Calu3 (cell line): ENCODE results near the gene ADAM11. TPM values are rescaled to one million over a fixed set of nuclear protein-coding genes. Genes with fewer than 3 reads are reported as not detected.

Source experiments
- BruUV-seq: library from RNA; stranded (reverse); fragments of 400-500 nt; replicated peaks from 2 replicates; lab custom pipeline; 2021; lab: Mats Ljungman, UMichigan
- CTCF ChIA-PET: fragments of 300-600 bp; sonication (Branson Sonifier 250); formaldehyde crosslinking; loops from one replicate; lab custom pipeline; 2022; ENCODE audit warnings: antibody characterized with exemption; lab: Charles Lee
- DNase-seq: peaks from one replicate; pipeline ENCODE4 v3.0.0; 2022
- H3K27ac Mint-ChIP-seq: one replicate; pipeline ENCODE4 v1.8.0; 2022; ENCODE audit warnings: mixed read lengths; ENCODE audit not compliant: unreplicated experiment
- H3K27me3 Mint-ChIP-seq: one replicate; pipeline ENCODE4 v1.8.0; 2022; ENCODE audit warnings: mixed read lengths; ENCODE audit not compliant: unreplicated experiment
- H3K36me3 Mint-ChIP-seq: one replicate; pipeline ENCODE4 v1.8.0; 2022; ENCODE audit warnings: mild to moderate bottlenecking, moderate library complexity, mixed read lengths; ENCODE audit not compliant: insufficient read depth, unreplicated experiment
- H3K4me1 Mint-ChIP-seq: one replicate; pipeline ENCODE4 v1.8.0; 2022; ENCODE audit warnings: mild to moderate bottlenecking, low read depth, mixed read lengths; ENCODE audit not compliant: unreplicated experiment
- H3K4me3 Mint-ChIP-seq: one replicate; pipeline ENCODE4 v1.8.0; 2022; ENCODE audit warnings: mild to moderate bottlenecking, low read depth, moderate library complexity, mixed read lengths; ENCODE audit not compliant: unreplicated experiment
- H3K9me3 Mint-ChIP-seq: one replicate; pipeline ENCODE4 v1.8.0; 2022; ENCODE audit warnings: low read depth, mixed read lengths; ENCODE audit not compliant: unreplicated experiment
- CTCF ChIP-seq: fragments of 200-600 bp; IDR thresholded peaks from one replicate; pipeline ENCODE4 v1.8.0; 2022; ENCODE audit warnings: antibody characterized with exemption; ENCODE audit not compliant: unreplicated experiment
- intact Hi-C: fragments of 100-400 bp; cut with micrococcal nuclease; formaldehyde crosslinking; loops from one replicate; pipeline ENCODE4 v1.10.0; 2022; ENCODE audit not compliant: unreplicated experiment
- total RNA-seq: library from RNA; stranded (reverse); gene quantifications from 2 replicates; pipeline ENCODE4 v1.2.3, GENCODE V29; 2022

Gene ADAM11
- total RNA-seq, 1 experiment from 2014 or later, result 0.57 TPM

DNA sequence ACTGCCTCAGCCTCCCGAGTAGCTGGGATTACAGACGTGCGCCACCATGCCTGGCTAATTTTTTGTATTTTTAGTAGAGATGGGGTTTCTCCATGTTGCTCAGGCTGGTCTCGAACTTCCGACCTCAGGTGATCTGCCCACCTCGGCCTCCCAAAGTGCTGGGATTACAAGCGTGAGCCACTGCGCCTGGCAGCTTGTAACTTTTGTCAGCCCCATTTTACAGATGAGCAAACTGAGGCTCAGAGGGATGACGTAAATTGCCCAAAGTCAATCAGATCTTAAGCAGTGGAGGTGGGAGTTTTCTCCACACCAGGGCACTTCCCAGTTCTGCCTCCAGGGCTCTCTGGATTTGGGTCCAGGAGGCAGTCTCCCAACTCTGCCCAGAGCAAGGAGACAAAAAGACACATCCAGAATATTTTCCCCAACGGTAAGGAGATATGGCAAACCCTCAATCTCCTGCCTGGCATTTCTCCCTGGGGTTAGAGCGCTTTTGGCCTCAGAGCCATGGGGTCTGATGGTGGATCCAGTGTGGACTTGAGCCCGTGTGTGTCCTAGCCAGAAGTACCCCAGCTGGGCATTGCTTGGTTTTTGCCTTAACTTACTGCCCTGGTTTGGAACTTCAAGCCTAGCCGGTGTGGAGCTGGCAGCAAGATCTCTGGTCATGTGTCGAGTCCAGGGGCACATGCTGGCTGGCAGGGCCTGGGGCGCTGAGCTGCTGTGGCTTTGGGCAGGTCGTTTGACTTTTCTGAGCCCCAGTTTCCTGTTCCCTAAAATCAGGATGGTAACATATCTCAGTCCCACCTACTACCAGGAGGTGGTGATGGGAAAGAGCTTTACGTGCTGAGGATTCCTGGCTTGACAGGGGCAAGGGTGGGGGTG is 3.4 kb downstream of the ADAM11 start:
- Mint-ChIP-seq H3K4me3 (no peak overlapping the region), H3K9me3 (no peaks in the 10 kb centered on the region), H3K36me3 (peaks cover 8% of the 10 kb centered on the region), H3K27me3 (peaks cover 72% of the 10 kb centered on the region), H3K27ac (no peak overlapping the region), H3K4me1 (no peaks in the 10 kb centered on the region)
- BruUV-seq, result no TSS peak
- TF ChIP-seq CTCF, result no peak
- no peak for DNase-seq
- intact Hi-C loops, result no loop called here
- CTCF ChIA-PET, result interaction anchor here (0.8 kb wide), 1 partner anchor 9 kb away, joined by 3 read pairs; no protein-coding TSS in a partner anchor

- intact Hi-C loops, result no loop called here
- peaks cover 67% of the 10 kb centered on the region for H3K27me3 Mint-ChIP-seq
- no peaks in the 10 kb centered on the region for H3K4me1 Mint-ChIP-seq
- CTCF ChIA-PET, result interaction anchor here (0.6 to 0.8 kb wide), 2 partner anchors 8 to 98 kb away, joined by 3 read pairs; no protein-coding TSS in a partner anchor
- H3K27ac Mint-ChIP-seq, result no peak overlapping the region
- TF ChIP-seq CTCF, result no peak
- H3K9me3 Mint-ChIP-seq, result no peaks in the 10 kb centered on the region
- H3K36me3 Mint-ChIP-seq, result peaks cover 2% of the 10 kb centered on the region
- H3K4me3 Mint-ChIP-seq, result no peak overlapping the region
- DNase-seq, result no peak
- BruUV-seq, result no TSS peak
Observed at GRCh38 chr17:44763170-44763569, 4.4 kb downstream of the ADAM11 start.

DNA sequence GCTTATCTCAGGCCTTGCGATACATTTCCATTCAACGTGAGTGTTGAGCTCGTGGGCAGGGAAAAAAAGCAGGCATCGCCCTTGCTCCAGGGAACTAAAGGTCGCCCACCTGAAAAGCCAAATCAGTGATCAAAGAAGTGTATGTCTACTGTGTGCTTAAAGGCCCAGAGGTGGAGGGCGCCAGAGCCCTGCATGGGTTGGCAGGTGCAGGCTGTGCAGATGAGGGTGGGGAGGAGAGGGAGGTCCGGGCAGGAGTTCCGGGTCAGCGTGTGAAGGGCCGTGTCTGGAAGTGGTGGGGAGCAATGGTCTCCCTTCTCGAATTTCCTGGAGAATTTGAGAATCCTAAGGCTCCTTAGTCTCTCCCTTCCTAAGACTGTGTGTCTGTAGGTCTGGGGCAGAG is 7.2 kb downstream of the ADAM11 start:
- no peak for TF ChIP-seq CTCF
- Mint-ChIP-seq H3K36me3 (no peaks in the 10 kb centered on the region), H3K4me3 (no peak overlapping the region), H3K4me1 (no peaks in the 10 kb centered on the region), H3K9me3 (no peaks in the 10 kb centered on the region), H3K27me3 (peaks cover 53% of the 10 kb centered on the region), H3K27ac (no peak overlapping the region)
- no peak for DNase-seq
- BruUV-seq, result no TSS peak
- CTCF ChIA-PET, result no interaction called here
- intact Hi-C loops, result no loop called here

GRCh38 chr17:44766409-44767038 is 7.7 kb downstream of the ADAM11 start:
- Mint-ChIP-seq H3K4me1 (no peaks in the 10 kb centered on the region), H3K9me3 (no peaks in the 10 kb centered on the region), H3K36me3 (no peaks in the 10 kb centered on the region), H3K27me3 (peaks cover 51% of the 10 kb centered on the region), H3K4me3 (no peak overlapping the region), H3K27ac (no peak overlapping the region)
- CTCF ChIA-PET, result no interaction called here
- no peak for TF ChIP-seq CTCF
- no TSS peak for BruUV-seq
- no peak for DNase-seq
- intact Hi-C loops, result no loop called here
